HepG2 (cell line): ENCODE measurements around the gene VCAN. TPM values are rescaled to one million over a fixed set of nuclear protein-coding genes. Genes with fewer than 3 reads are reported as not detected.
A peak's percentile ranks its signal among the peaks of the same experiment; 100 is the strongest.

Experiments used
- CREM ChIP-seq, 2 experiments: sonication (generic) in 1 of 2; formaldehyde crosslinking in 1 of 2; IDR thresholded peaks; 2 replicates each; pipeline versions ENCODE4 v1.4.0 to v1.6.1; 2016 to 2020; ENCODE audit warnings: antibody characterized with exemption in 1 of 2, mild to moderate bottlenecking in 1 of 2, missing genetic modification reagents in 1 of 2
- EP300 ChIP-seq, 3 experiments: sonication (generic) in 1 of 3; formaldehyde crosslinking in 1 of 3; IDR thresholded peaks; 2 replicates each; pipeline versions ENCODE4 v1.5.1 to v1.6.1; 2011 to 2020; ENCODE audit warnings: low read depth in 2 of 3, low read length in 2 of 3, borderline replicate concordance in 1 of 3, improper control_type of control experiment in 1 of 3, mild to moderate bottlenecking in 1 of 3, missing genetic modification reagents in 1 of 3, moderate library complexity in 1 of 3
- ERF ChIP-seq: IDR thresholded peaks from 2 replicates; pipeline ENCODE4 v1.6.1; 2018; ENCODE audit warnings: missing biosample characterization, missing genetic modification reagents
- FOXK1 ChIP-seq: sonication (generic); formaldehyde crosslinking; IDR thresholded peaks from 2 replicates; pipeline ENCODE4 v1.4.0; 2020; ENCODE audit warnings: low read depth, missing genetic modification reagents, borderline replicate concordance
- HOMEZ ChIP-seq: IDR thresholded peaks from 2 replicates; pipeline ENCODE4 v1.6.1; 2016; ENCODE audit warnings: low read depth
- HOXA7 ChIP-seq: sonication (generic); formaldehyde crosslinking; IDR thresholded peaks from 2 replicates; pipeline ENCODE4 v1.8.1; 2022; ENCODE audit warnings: mild to moderate bottlenecking, missing genetic modification reagents, moderate library complexity
- SOX13 ChIP-seq, 3 experiments: fragments of 450-650 bp in 1 of 3; sonication (generic) in 1 of 3; formaldehyde crosslinking in 1 of 3; IDR thresholded peaks in 2 of 3; conservative IDR thresholded peaks in 1 of 3; 2 replicates each; pipeline versions ENCODE4 v1.5.0 to v1.6.1; 2016 to 2020; ENCODE audit warnings: antibody characterized with exemption in 1 of 3, mild to moderate bottlenecking in 1 of 3, missing compliant biosample characterization in 1 of 3, missing genetic modification reagents in 1 of 3, moderate library complexity in 1 of 3
- SRSF1 ChIP-seq: fragments of 200-400 bp; formaldehyde crosslinking; optimal IDR thresholded peaks from 2 replicates; pipeline ENCODE3; 2017; ENCODE audit warnings: mild to moderate bottlenecking, low read depth, low read length, moderate library complexity
- ZNF335 ChIP-seq: sonication (generic); formaldehyde crosslinking; IDR thresholded peaks from 2 replicates; pipeline ENCODE4 v1.4.0; 2020; ENCODE audit warnings: missing genetic modification reagents
- ZNF563 ChIP-seq: sonication (generic); formaldehyde crosslinking; IDR thresholded peaks from 2 replicates; pipeline ENCODE4 v1.8.0; 2022; ENCODE audit warnings: mild to moderate bottlenecking, moderate library complexity, missing genetic modification reagents
- ZNF75D ChIP-seq: sonication (generic); formaldehyde crosslinking; IDR thresholded peaks from 2 replicates; pipeline ENCODE4 v1.8.1; 2023; ENCODE audit warnings: missing genetic modification reagents, mild to moderate bottlenecking, borderline replicate concordance
- ZNF780A ChIP-seq: sonication (generic); formaldehyde crosslinking; IDR thresholded peaks from 2 replicates; pipeline ENCODE4 v1.8.0; 2022; ENCODE audit warnings: mild to moderate bottlenecking, missing genetic modification reagents, moderate library complexity
- ZNF891 ChIP-seq: sonication (generic); formaldehyde crosslinking; IDR thresholded peaks from 2 replicates; pipeline ENCODE4 v1.5.0; 2020; ENCODE audit warnings: mild to moderate bottlenecking, missing genetic modification reagents
- polyA plus RNA-seq, 8 experiments: library from polyadenylated mRNA; depleted of rRNA in 3 of 8; stranded (reverse) in 7 of 8; unstranded in 1 of 8; fragments of >200 nt; fragmentation: Illumina TruSeq in 4 of 8; extraction: Trizol in 4 of 8; gene quantifications; 2 replicates each; pipeline versions ENCODE4 v1.2.1 to v1.2.3, GENCODE V29; 2011 to 2016; ENCODE audit warnings: low read depth in 4 of 8, missing spikeins in 1 of 8, mixed read lengths in 1 of 8; ENCODE audit not compliant: insufficient read depth in 1 of 8
- total RNA-seq, 5 experiments: library from RNA; depleted of rRNA; stranded (reverse); fragments of >200 nt; fragmentation: Illumina TruSeq; extraction: Trizol; gene quantifications; 2 replicates each; pipeline ENCODE4 v1.2.3, GENCODE V29; 2016; ENCODE audit warnings: low read depth in 1 of 5
- TF ChIP-seq, protein P1 (sequence below): IDR thresholded peaks from 2 replicates; pipeline ENCODE4 v1.6.1; 2012; ENCODE audit warnings: low read length, improper control_type of control experiment
- TF ChIP-seq, protein P2 (sequence below): sonication (generic); formaldehyde crosslinking; IDR thresholded peaks from 2 replicates; pipeline ENCODE4 v1.4.0; 2020; ENCODE audit warnings: missing genetic modification reagents

Gene VCAN
- total and polyA plus RNA-seq, 2 of the 13 experiments (the other 11 are each of a cell fraction or from before 2014, with no cell fraction given), result 1.2 to 3.5 TPM

GRCh38 chr5:83577036-83577636, 105.6 kb downstream of the VCAN start (continued):
- TF ChIP-seq, protein P1, sequence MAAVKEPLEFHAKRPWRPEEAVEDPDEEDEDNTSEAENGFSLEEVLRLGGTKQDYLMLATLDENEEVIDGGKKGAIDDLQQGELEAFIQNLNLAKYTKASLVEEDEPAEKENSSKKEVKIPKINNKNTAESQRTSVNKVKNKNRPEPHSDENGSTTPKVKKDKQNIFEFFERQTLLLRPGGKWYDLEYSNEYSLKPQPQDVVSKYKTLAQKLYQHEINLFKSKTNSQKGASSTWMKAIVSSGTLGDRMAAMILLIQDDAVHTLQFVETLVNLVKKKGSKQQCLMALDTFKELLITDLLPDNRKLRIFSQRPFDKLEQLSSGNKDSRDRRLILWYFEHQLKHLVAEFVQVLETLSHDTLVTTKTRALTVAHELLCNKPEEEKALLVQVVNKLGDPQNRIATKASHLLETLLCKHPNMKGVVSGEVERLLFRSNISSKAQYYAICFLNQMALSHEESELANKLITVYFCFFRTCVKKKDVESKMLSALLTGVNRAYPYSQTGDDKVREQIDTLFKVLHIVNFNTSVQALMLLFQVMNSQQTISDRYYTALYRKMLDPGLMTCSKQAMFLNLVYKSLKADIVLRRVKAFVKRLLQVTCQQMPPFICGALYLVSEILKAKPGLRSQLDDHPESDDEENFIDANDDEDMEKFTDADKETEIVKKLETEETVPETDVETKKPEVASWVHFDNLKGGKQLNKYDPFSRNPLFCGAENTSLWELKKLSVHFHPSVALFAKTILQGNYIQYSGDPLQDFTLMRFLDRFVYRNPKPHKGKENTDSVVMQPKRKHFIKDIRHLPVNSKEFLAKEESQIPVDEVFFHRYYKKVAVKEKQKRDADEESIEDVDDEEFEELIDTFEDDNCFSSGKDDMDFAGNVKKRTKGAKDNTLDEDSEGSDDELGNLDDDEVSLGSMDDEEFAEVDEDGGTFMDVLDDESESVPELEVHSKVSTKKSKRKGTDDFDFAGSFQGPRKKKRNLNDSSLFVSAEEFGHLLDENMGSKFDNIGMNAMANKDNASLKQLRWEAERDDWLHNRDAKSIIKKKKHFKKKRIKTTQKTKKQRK, result no peak
- TF ChIP-seq ZNF75D (no peak), SOX13 (IDR thresholded peaks at IDR 0.05) (peak; percentile 43; the same call in 1 of the 2 replicates), SOX13 (CRISPR knock-in tag; conservative IDR thresholded peaks at IDR 0.05 in 1 of 2, IDR thresholded peaks at IDR 0.05 in 1 of 2) (peak in 1 of 2 experiments; percentile 86; a peak in 2 of 4 replicates), CREM (IDR thresholded peaks at IDR 0.05) (peak; percentile 55), CREM (CRISPR knock-in tag; IDR thresholded peaks at IDR 0.05) (no peak), HOXA7 (CRISPR knock-in tag) (no peak), ZNF563 (CRISPR knock-in tag) (no peak), FOXK1 (CRISPR knock-in tag) (peak; percentile 46; the same call in 1 of the 2 replicates), HOMEZ (0 out of 2 replicates have a peak, but pooled peaks have one; percentile 40), SRSF1 (no peak), ERF (0 out of 2 replicates have a peak, but pooled peaks have one; percentile 26), EP300 (IDR thresholded peaks at IDR 0.05; ENCODE audit: low read depth in 2 of 2, low read length in 2 of 2) (peak in 1 of 2 experiments; percentile 90; a peak in 2 of 4 replicates), EP300 (CRISPR knock-in tag; IDR thresholded peaks at IDR 0.05; ENCODE audit: borderline replicate concordance) (peak; percentile 66; the same call in 1 of the 2 replicates), ZNF780A (CRISPR knock-in tag) (no peak), ZNF891 (CRISPR knock-in tag) (no peak), ZNF335 (CRISPR knock-in tag) (0 out of 2 replicates have a peak, but pooled peaks have one; percentile 20)
- TF ChIP-seq, protein P2, sequence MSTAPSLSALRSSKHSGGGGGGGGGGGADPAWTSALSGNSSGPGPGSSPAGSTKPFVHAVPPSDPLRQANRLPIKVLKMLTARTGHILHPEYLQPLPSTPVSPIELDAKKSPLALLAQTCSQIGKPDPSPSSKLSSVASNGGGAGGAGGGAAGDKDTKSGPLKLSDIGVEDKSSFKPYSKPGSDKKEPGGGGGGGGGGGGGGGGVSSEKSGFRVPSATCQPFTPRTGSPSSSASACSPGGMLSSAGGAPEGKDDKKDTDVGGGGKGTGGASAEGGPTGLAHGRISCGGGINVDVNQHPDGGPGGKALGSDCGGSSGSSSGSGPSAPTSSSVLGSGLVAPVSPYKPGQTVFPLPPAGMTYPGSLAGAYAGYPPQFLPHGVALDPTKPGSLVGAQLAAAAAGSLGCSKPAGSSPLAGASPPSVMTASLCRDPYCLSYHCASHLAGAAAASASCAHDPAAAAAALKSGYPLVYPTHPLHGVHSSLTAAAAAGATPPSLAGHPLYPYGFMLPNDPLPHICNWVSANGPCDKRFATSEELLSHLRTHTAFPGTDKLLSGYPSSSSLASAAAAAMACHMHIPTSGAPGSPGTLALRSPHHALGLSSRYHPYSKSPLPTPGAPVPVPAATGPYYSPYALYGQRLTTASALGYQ, result peak; percentile 92
